Activated CD4-positive, alpha-beta T cell treated with anti-CD3 and anti-CD28 coated beads, Interleukin-2, amount 10 ng/mL, durations not matched to agents 24 days and 14 days (primary cell): Measurements from ENCODE around the gene ADGRF1. TPM values are rescaled to one million over a fixed set of nuclear protein-coding genes. Genes with fewer than 3 reads are reported as not detected.
"Not testable (repeated sequence)": the region's sequence is repeated elsewhere in the genome, so short reads cannot be mapped to it uniquely, and the experiment has no call there.

Experiments used
- DNase-seq: peaks from one replicate; pipeline ENCODE4 v3.0.0; 2022
- H3K27ac Mint-ChIP-seq: one replicate; pipeline ENCODE4 v1.8.0; 2022; ENCODE audit warnings: mild to moderate bottlenecking, mixed read lengths
- H3K27me3 Mint-ChIP-seq: one replicate; pipeline ENCODE4 v1.8.0; 2022; ENCODE audit warnings: mixed read lengths
- H3K36me3 Mint-ChIP-seq: one replicate; pipeline ENCODE4 v1.8.0; 2022; ENCODE audit warnings: low read depth, mild to moderate bottlenecking, mixed read lengths
- H3K4me1 Mint-ChIP-seq: one replicate; pipeline ENCODE4 v1.8.0; 2021; ENCODE audit warnings: mixed read lengths
- H3K4me3 Mint-ChIP-seq: one replicate; pipeline ENCODE4 v1.8.0; 2022; ENCODE audit warnings: mild to moderate bottlenecking, moderate library complexity, mixed read lengths
- H3K9me3 Mint-ChIP-seq: one replicate; pipeline ENCODE4 v1.8.0; 2021; ENCODE audit warnings: mixed read lengths
- intact Hi-C: fragments of 100-400 bp; cut with micrococcal nuclease; formaldehyde crosslinking; loops from one replicate; pipeline ENCODE4 v1.15.1; 2023
- total RNA-seq: library from RNA; stranded (reverse); gene quantifications from 2 replicates; pipeline ENCODE4 v1.2.3, GENCODE V29; 2022

ADGRF1 gene
- total RNA-seq, 1 donor from 2014 or later = not detected

DNA sequence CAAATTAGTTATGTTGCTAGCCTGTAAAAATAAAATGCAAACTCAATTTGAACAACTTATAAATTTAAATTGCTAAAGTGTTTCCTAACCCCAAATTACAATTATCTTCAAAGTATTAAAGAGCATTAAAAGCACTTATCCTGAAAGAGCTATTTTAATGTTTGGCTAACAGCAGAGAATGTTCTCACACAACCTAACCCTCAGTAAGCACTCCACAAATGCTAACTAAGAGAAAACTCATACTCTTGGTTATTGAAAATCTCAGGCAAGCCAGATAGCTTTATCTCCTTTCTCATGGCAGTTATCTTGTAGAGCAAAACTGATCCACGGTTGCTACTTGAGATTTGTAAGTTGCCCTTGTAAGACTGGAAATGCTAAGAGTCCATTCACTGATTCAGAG lies 30.5 kb upstream of the ADGRF1 start:
- intact Hi-C loops = no loop called here
- no peak overlapping the region for H3K27ac Mint-ChIP-seq
- H3K9me3 Mint-ChIP-seq = no peaks in the 10 kb centered on the region
- no peaks in the 10 kb centered on the region for H3K36me3 Mint-ChIP-seq
- H3K4me1 Mint-ChIP-seq = no peaks in the 10 kb centered on the region
- H3K27me3 Mint-ChIP-seq = peaks cover 9% of the 10 kb centered on the region
- DNase-seq = no peak
- H3K4me3 Mint-ChIP-seq = no peak overlapping the region

DNA sequence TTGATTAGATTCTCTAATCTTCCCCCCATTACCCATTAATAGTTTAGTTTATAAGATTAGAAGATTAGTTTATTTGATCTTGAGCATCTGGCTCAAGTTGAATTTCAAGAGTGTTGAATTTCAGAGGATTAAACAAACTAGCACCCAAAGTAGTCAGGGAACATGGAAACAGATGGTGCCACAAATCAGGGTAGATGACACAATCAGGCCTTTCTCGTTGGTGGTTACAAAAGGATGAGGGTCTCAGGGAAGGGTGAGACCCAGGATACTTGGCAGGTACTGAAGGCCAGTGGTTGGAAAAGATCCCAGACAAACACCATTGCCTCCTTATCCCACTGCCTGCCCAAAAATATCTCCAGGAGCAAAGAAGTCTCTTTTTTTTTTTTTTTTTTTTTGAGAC lies 29.5 kb upstream of the ADGRF1 start:
- intact Hi-C loops = no loop called here
- H3K4me1 Mint-ChIP-seq = no peaks in the 10 kb centered on the region
- no peak overlapping the region for H3K4me3 Mint-ChIP-seq
- peaks cover 5% of the 10 kb centered on the region for H3K27me3 Mint-ChIP-seq
- no peaks in the 10 kb centered on the region for H3K36me3 Mint-ChIP-seq
- no peaks in the 10 kb centered on the region for H3K9me3 Mint-ChIP-seq
- no peak overlapping the region for H3K27ac Mint-ChIP-seq
- no peak for DNase-seq

DNA sequence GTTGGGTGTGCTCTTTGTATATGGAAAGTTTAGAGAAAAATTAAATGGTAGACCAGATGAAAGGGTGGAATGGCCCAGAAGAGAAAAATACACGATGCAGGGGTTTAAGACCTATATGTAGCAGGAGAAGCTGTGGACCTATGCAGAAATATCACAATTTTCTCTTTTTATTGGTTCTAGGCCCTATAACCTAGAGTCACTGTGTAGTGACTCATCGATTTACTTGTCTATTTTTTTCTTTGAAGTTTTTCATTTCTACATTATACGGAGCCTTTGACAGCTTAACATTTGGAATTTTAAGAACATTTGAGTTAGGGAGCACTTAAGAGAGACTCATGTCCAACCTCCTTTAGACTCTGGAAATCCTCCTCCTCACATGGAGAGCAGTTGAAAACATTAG lies 28.3 kb upstream of the ADGRF1 start:
- intact Hi-C loops = no loop called here
- H3K4me1 Mint-ChIP-seq = no peaks in the 10 kb centered on the region
- H3K27me3 Mint-ChIP-seq = peaks cover 5% of the 10 kb centered on the region

DNA sequence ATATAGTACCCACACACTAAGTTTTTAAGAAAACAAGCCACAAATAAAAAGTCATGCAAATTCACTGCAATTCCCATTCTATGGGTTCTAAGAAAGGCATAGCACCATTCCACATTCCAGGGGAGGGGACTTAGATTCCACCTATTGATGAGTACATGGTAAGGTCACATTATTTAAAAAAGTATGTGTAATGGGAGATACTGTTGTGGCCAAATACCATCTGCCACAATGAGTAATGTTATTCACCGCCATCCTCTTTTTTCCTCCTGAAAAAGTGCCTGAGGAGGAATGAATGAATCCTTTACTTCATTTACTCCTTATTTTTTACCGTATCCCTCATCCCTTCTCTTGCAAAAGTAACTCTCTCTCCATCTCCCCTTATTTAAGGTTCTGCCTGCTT lies 27.0 kb upstream of the ADGRF1 start:
- DNase-seq = no peak
- H3K36me3 Mint-ChIP-seq = no peaks in the 10 kb centered on the region
- no peaks in the 10 kb centered on the region for H3K9me3 Mint-ChIP-seq

More for the DNA sequence above, 28.3 kb upstream of the ADGRF1 start:
- DNase-seq = no peak
- no peaks in the 10 kb centered on the region for H3K36me3 Mint-ChIP-seq
- no peak overlapping the region for H3K27ac Mint-ChIP-seq
- H3K9me3 Mint-ChIP-seq = no peaks in the 10 kb centered on the region
- H3K4me3 Mint-ChIP-seq = no peak overlapping the region

DNA sequence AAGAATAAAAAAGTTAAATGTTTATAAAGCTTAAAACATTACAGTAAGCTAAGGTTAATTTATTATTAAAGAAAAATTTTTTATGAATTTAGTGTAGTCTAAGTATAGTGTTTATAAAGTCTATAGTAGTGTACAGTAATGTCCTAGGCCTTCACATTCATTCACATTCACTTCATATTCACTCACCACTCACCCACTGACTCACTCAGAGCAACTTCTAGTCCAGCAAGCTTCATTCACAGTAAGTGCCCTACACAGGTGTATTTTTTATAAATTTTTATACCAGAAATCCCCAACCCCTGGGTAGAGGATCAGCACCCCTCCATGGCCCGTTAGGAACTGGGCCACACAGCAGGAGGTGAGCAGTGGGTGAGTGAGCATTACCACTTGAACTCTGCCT lies 24.3 kb upstream of the ADGRF1 start:
- H3K4me1 Mint-ChIP-seq = no peaks in the 10 kb centered on the region
- no peak overlapping the region for H3K4me3 Mint-ChIP-seq
- DNase-seq = no peak
- no peaks in the 10 kb centered on the region for H3K36me3 Mint-ChIP-seq
- peaks cover 2% of the 10 kb centered on the region for H3K27me3 Mint-ChIP-seq
- H3K9me3 Mint-ChIP-seq = no peaks in the 10 kb centered on the region
- intact Hi-C loops = no loop called here
- no peak overlapping the region for H3K27ac Mint-ChIP-seq

More for the DNA sequence above, 27.0 kb upstream of the ADGRF1 start:
- Mint-ChIP-seq H3K4me3 (no peak overlapping the region), H3K27me3 (peaks cover 2% of the 10 kb centered on the region), H3K27ac (no peak overlapping the region), H3K4me1 (no peaks in the 10 kb centered on the region)
- intact Hi-C loops = no loop called here

DNA sequence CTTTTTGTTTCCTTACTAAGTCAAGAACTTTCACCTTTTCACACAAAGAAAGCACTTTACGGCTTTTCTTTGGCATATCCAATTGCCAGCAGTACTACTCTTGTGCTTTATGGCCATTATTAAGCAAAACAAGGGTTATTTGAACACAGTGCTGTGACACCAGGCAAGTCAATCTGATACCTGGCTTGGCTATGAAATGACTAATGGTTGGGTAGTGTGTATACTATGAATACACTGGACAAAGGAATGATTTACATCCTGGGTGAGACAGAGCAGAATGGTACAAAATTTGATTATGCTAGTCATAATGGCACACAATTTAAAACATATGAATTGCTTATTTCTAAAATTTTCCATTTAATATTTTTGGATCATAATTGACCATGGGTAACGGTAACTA lies 22.1 kb upstream of the ADGRF1 start:
- intact Hi-C loops = no loop called here
- no peak overlapping the region for H3K4me3 Mint-ChIP-seq
- H3K27ac Mint-ChIP-seq = no peak overlapping the region
- no peaks in the 10 kb centered on the region for H3K27me3 Mint-ChIP-seq
- no peak for DNase-seq
- no peaks in the 10 kb centered on the region for H3K9me3 Mint-ChIP-seq
- no peaks in the 10 kb centered on the region for H3K36me3 Mint-ChIP-seq
- no peaks in the 10 kb centered on the region for H3K4me1 Mint-ChIP-seq

DNA sequence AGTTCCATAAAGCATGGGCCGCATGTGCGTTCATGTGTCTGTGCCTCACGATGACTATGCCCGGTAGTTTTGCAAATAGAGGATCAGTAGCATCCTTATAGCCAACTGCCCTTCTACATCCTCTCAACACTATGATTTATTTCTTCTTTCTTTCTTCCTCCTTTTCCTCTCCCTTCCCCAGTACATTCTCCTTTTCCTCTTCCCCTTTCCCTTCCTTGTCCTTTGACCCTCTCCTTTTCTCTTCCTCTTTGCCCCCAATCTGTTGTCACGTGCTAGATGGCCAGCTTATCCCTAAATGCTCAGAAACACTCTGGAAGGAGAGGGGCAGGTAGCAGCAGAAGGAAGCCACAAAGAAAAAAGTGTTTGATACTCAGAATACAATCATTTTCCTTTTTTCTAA lies 20.2 kb upstream of the ADGRF1 start:
- intact Hi-C loops = no loop called here

DNA sequence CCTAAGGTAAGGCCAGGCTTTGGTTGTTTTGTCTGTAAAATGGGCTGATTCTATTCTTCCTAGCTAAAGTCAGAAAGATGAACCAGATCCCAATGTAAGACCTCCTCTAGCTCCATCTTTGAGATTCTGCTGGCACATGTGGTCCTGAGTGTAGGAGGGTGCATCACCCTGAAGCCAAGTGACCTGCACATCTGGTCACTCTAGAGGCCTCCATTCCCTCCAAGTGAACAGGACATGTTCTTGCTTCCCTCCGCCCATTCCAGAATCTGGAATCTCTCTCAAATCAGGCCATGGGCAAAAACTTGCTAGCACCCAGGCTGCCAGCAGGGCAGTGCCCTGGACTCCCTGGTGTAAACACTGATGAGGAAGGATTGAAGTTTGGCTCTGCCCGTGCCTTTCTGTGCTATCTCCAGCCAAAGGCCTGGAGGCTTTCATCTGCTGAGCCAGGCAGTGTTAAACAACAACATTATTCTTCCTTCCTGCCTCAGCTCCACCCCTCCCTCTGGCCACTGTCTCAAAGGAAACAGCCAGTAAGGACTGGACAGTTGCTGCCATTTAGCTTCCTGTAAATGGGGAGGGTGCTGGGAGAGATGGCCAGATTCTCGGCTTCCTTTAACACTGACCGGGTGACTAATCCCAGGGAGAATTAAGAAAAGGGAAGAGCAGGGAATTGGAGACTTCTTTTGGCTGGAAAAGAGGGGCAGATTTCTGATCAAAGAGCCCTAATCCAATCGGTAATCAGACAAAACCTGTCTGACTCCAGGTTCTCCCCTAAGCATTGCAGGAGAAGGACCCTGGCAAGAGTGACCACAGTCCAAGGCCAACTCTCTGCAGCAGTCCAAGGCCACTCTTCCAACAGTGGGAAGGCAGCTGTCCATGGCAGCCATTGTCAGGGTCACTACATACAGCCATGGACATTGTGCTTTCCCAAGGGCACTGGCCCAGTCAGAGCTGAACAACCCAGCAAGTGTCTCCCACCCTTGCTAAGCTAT lies 19.5 kb upstream of the ADGRF1 start:
- intact Hi-C loops = no loop called here
- H3K27ac Mint-ChIP-seq = no peak overlapping the region
- no peak for DNase-seq
- H3K36me3 Mint-ChIP-seq = no peaks in the 10 kb centered on the region
- no peaks in the 10 kb centered on the region for H3K27me3 Mint-ChIP-seq
- H3K9me3 Mint-ChIP-seq = no peaks in the 10 kb centered on the region
- H3K4me3 Mint-ChIP-seq = no peak overlapping the region
- no peaks in the 10 kb centered on the region for H3K4me1 Mint-ChIP-seq

More for the DNA sequence above, 20.2 kb upstream of the ADGRF1 start:
- Mint-ChIP-seq H3K4me1 (no peaks in the 10 kb centered on the region), H3K27ac (no peak overlapping the region), H3K4me3 (no peak overlapping the region), H3K27me3 (no peaks in the 10 kb centered on the region), H3K9me3 (no peaks in the 10 kb centered on the region), H3K36me3 (no peaks in the 10 kb centered on the region)
- no peak for DNase-seq

DNA sequence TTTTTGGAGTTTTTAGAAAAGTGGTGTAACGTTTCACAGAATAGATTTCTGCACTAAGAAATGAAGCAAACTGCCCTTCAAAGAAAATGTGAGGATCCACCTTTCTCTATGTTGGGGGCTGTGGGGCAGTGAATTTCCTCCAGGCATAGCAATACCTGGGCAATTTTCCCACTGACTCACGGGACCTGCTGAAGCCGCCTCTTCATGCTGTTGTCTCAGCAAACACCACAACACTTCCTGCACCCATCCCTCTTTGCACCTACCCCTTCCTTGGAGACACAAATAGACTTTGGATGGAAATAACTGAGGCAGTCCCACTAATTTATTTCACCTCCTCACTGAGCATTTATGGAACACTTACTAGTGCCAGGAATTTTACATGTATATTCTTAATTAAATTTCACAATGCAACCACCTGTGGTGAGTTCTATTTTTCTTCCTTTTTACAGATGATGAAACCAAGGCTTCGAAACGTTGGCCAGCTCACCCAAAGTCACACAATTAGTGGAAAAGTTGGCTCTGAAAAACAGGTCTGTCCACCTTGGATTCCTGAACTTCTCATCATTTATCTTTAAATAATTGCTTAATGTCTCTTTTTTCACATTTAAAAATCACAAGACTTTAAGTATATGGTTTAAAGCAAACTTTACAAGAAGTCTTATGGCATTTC lies 17.2 kb upstream of the ADGRF1 start:
- no peaks in the 10 kb centered on the region for H3K4me1 Mint-ChIP-seq
- H3K36me3 Mint-ChIP-seq = no peaks in the 10 kb centered on the region
- no peak overlapping the region for H3K4me3 Mint-ChIP-seq
- H3K27ac Mint-ChIP-seq = no peak overlapping the region
- H3K27me3 Mint-ChIP-seq = no peaks in the 10 kb centered on the region
- no peak for DNase-seq
- H3K9me3 Mint-ChIP-seq = no peaks in the 10 kb centered on the region
- intact Hi-C loops = no loop called here

DNA sequence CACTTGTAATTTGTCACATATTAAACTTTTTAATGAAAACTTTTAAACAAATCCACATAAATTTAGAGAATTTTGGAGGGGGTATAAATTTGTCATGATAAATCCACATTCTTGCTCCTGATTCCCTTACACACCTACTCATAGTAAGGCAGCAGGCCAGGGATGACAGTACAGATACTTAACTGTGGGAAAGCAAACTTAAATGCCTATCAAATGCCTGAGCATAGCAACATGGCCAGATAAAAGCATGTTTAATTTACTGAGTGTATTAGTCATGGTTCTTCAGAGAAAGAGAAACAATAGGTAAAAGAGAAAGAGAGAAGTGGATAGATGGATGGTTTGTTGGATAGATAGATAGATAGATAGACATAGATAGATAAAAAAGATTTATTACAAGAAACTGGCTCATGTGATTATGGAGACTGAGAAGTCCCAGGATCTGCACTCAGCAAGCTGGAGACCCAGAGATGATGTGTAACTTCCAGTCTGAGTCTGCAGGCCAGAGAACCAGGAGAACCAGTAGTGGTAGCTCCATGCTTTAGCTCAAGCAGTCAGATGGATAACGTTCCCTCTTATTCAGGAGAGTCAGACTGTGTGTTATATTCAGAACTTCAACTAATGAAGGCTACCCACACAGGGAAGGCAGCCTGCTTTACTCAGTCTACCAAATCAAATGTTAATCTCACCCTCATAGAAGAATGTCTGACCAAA lies 15.9 kb upstream of the ADGRF1 start:
- Mint-ChIP-seq H3K9me3 (no peaks in the 10 kb centered on the region), H3K4me1 (no peaks in the 10 kb centered on the region), H3K27ac (no peak overlapping the region), H3K36me3 (no peaks in the 10 kb centered on the region), H3K27me3 (no peaks in the 10 kb centered on the region), H3K4me3 (no peak overlapping the region)
- intact Hi-C loops = no loop called here
- no peak for DNase-seq

DNA sequence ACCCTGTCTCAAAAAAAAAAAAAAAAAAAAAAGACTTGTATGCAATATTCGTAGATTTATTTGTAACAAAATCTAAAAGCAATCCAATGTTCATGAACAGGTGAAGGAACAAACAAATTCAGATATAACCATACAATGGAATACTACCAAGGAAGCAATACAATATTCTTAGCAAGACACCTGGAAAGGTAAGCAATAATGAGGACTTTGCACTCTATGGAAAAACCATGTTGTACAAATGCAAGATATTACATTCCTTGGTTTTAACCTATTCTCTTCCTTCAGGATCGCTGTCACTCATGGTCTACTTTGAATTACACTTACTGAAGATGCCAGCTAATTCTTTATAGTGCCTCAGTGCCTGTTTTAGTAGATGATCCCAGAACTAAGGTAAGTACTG lies 14.7 kb upstream of the ADGRF1 start:
- Mint-ChIP-seq H3K27me3 (no peaks in the 10 kb centered on the region), H3K36me3 (no peaks in the 10 kb centered on the region), H3K27ac (no peak overlapping the region), H3K4me1 (no peaks in the 10 kb centered on the region), H3K9me3 (no peaks in the 10 kb centered on the region), H3K4me3 (no peak overlapping the region)
- DNase-seq = no peak
- intact Hi-C loops = no loop called here

DNA sequence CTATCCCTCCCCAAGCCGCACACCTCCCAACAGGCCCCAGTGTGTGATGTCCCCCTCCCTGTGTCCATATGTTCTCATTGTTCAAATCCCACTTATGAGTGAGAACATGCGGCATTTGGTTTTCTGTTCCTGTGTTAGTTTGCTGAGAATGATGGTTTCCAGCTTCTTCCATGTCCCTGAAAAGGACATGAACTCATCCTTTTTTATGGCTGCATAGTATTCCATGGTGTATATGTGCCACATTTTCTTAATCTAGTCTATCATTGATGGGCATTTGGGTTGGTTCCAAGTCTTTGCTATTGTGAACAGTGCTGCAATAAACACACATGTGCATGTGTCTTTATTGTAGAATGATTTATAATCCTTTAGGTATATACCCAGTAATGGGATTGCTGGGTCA lies 12.2 kb upstream of the ADGRF1 start:
- H3K4me3 Mint-ChIP-seq, H3K9me3 Mint-ChIP-seq, intact Hi-C loops, H3K4me1 Mint-ChIP-seq, H3K27me3 Mint-ChIP-seq, DNase-seq, H3K36me3 Mint-ChIP-seq, H3K27ac Mint-ChIP-seq: not testable (repeated sequence)

DNA sequence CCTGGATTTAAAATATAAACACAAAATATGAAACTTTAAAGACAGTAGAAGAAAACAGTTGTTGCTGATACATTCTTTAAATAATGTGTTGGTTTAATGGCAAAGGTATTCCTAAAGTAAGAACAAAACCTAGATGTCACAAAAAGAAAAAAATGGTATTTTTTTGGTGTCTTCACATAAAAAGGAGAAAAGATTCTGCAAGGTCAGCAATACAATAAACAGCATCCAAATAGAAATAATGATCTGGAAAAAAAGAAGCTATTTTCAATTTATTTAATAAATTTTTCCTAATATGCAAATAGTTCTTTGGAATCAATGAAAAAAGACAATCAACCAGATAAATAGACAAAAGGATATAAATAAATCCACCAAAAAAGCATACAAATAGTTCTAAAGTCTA lies 6.5 kb upstream of the ADGRF1 start:
- Mint-ChIP-seq H3K4me3 (no peak overlapping the region), H3K9me3 (no peaks in the 10 kb centered on the region), H3K27ac (no peak overlapping the region), H3K36me3 (no peaks in the 10 kb centered on the region), H3K27me3 (peaks cover 10% of the 10 kb centered on the region), H3K4me1 (no peaks in the 10 kb centered on the region)
- no peak for DNase-seq
- intact Hi-C loops = loop anchor here (5.0 kb wide), 1 partner anchor 264 kb away; no protein-coding TSS in a partner anchor
